Mesothelial cell of epicardium (in vitro differentiated cells): ENCODE results near the gene CYB5RL. TPM values are rescaled to one million over a fixed set of nuclear protein-coding genes. Genes with fewer than 3 reads are reported as not detected.
A peak's percentile ranks its signal among the peaks of the same experiment; 100 is the strongest.

Experiments
- DNase-seq, 2 experiments: peaks; one replicate each; pipeline ENCODE4 v3.0.0; 2021; ENCODE audit warnings: low spot score in 2 of 2; ENCODE audit not compliant: unreplicated experiment in 2 of 2
- H3K27ac Mint-ChIP-seq: 2 replicates; pipeline ENCODE4 v1.8.0; 2021; ENCODE audit warnings: mixed read lengths
- H3K27me3 Mint-ChIP-seq: 2 replicates; pipeline ENCODE4 v1.8.0; 2021; ENCODE audit warnings: low read depth, mixed read lengths
- H3K36me3 Mint-ChIP-seq: 2 replicates; pipeline ENCODE4 v1.8.0; 2021; ENCODE audit warnings: mixed read lengths
- H3K4me1 Mint-ChIP-seq: 2 replicates; pipeline ENCODE4 v1.8.0; 2021; ENCODE audit warnings: mixed read lengths
- H3K4me3 Mint-ChIP-seq: 2 replicates; pipeline ENCODE4 v1.8.0; 2021; ENCODE audit warnings: mild to moderate bottlenecking, moderate library complexity, mixed read lengths
- H3K9me3 Mint-ChIP-seq: 2 replicates; pipeline ENCODE4 v1.8.0; 2021; ENCODE audit warnings: mixed read lengths
- CTCF ChIP-seq: fragments of 200-600 bp; sonication (generic); IDR thresholded peaks from one replicate; pipeline ENCODE4 v1.5.0; 2021; ENCODE audit warnings: antibody characterized with exemption; ENCODE audit not compliant: unreplicated experiment
- total RNA-seq: library from RNA; stranded (reverse); gene quantifications from 3 replicates; pipeline ENCODE4 v1.2.1, GENCODE V29; 2021

Gene CYB5RL
- 8.5 to 10.4 TPM (median 10.3 TPM) in 3 replicates for total RNA-seq

GRCh38 chr1:54199765-54200518, at the start of gene CYB5RL, which contains the start of gene MRPL37:
Gene CYB5RL, minus strand, starts transcription at chr1:54200030. Its CDS starts 4,414 bp downstream, at chr1:54195616.
Gene MRPL37, plus strand, starts transcription at chr1:54200167. Its CDS starts 77 bp downstream, at chr1:54200244.
- DNase-seq: peak; percentile 80 to 89
- no peak for TF ChIP-seq CTCF
- H3K9me3 Mint-ChIP-seq: no peaks in the 10 kb centered on the region
- peak within 1 kb of the TSS; percentile 92 for H3K27ac Mint-ChIP-seq
- H3K27me3 Mint-ChIP-seq: no peaks in the 10 kb centered on the region
- peaks cover 4% of the 10 kb centered on the region for H3K36me3 Mint-ChIP-seq
- H3K4me3 Mint-ChIP-seq: peak within 1 kb of the TSS; percentile 89
- peaks cover 25% of the 10 kb centered on the region for H3K4me1 Mint-ChIP-seq

- Mint-ChIP-seq H3K9me3 (no peaks in the 10 kb centered on the region), H3K36me3 (peaks cover 12% of the 10 kb centered on the region), H3K4me1 (peaks cover 3% of the 10 kb centered on the region), H3K27ac (no peak overlapping the region), H3K27me3 (no peaks in the 10 kb centered on the region), H3K4me3 (no peak overlapping the region)
- no peak for TF ChIP-seq CTCF
- no peak for DNase-seq
These were observed 49.1 kb upstream of the CYB5RL start for GRCh38 chr1:54248966-54249365.

GRCh38 chr1:54247863-54248515, 48.2 kb upstream of the CYB5RL start:
- Mint-ChIP-seq H3K9me3 (no peaks in the 10 kb centered on the region), H3K27me3 (no peaks in the 10 kb centered on the region), H3K4me3 (no peak overlapping the region), H3K36me3 (peaks cover 21% of the 10 kb centered on the region), H3K4me1 (no peaks in the 10 kb centered on the region), H3K27ac (peak overlapping the region; percentile 16)
- DNase-seq: no peak
- TF ChIP-seq CTCF: no peak

- Mint-ChIP-seq H3K27ac (peak overlapping the region; percentile 61), H3K9me3 (no peaks in the 10 kb centered on the region), H3K4me1 (no peaks in the 10 kb centered on the region), H3K4me3 (no peak overlapping the region), H3K27me3 (no peaks in the 10 kb centered on the region), H3K36me3 (peaks cover 26% of the 10 kb centered on the region)
- no peak for DNase-seq
- TF ChIP-seq CTCF: no peak
These were observed 46.4 kb upstream of the CYB5RL start for GRCh38 chr1:54246116-54246721.

GRCh38 chr1:54245501-54245900, 45.7 kb upstream of the CYB5RL start:
- peak overlapping the region; percentile 39 for H3K27ac Mint-ChIP-seq
- no peaks in the 10 kb centered on the region for H3K27me3 Mint-ChIP-seq
- DNase-seq: no peak
- no peaks in the 10 kb centered on the region for H3K4me1 Mint-ChIP-seq
- H3K4me3 Mint-ChIP-seq: no peak overlapping the region
- no peak for TF ChIP-seq CTCF
- peaks cover 28% of the 10 kb centered on the region for H3K36me3 Mint-ChIP-seq
- no peaks in the 10 kb centered on the region for H3K9me3 Mint-ChIP-seq
